ENCODE results near the gene KCNH5. TPM values are rescaled to one million over a fixed set of nuclear protein-coding genes. Genes with fewer than 3 reads are reported as not detected.

Gene KCNH5
- total RNA-seq, 1 donor from 2014 or later: not detected

DNA sequence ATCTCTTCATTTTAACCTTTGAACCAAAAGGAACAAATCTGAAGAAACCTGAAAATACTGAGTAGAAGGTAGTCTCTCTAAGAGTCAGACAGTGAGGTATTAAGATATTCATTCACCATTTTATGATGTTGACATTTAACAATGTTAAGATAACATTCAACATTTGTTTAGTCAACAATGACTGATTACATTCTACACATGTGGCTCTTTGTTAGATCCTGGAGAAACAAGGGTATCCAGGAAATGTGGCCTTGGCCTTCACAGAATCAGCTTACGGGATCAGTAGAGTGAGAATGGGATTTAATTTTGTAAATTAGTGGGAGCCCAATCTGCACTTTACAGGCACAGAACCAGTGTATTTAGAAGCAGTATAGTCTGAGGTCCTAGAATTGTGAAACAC lies 355.5 kb downstream of the KCNH5 start:
- intact Hi-C loops (cut with micrococcal nuclease): no loop called here
- POLR2A ChIA-PET: no interaction called here
- H3K27ac Mint-ChIP-seq: no peak overlapping the region
- ATAC-seq (ENCODE audit: low read depth) (no peak), DNase-seq (no peak)
- H3K9me3 Mint-ChIP-seq: peaks cover 8% of the 10 kb centered on the region
- H3K4me1 Mint-ChIP-seq: no peaks in the 10 kb centered on the region
- TF ChIP-seq, protein P1, sequence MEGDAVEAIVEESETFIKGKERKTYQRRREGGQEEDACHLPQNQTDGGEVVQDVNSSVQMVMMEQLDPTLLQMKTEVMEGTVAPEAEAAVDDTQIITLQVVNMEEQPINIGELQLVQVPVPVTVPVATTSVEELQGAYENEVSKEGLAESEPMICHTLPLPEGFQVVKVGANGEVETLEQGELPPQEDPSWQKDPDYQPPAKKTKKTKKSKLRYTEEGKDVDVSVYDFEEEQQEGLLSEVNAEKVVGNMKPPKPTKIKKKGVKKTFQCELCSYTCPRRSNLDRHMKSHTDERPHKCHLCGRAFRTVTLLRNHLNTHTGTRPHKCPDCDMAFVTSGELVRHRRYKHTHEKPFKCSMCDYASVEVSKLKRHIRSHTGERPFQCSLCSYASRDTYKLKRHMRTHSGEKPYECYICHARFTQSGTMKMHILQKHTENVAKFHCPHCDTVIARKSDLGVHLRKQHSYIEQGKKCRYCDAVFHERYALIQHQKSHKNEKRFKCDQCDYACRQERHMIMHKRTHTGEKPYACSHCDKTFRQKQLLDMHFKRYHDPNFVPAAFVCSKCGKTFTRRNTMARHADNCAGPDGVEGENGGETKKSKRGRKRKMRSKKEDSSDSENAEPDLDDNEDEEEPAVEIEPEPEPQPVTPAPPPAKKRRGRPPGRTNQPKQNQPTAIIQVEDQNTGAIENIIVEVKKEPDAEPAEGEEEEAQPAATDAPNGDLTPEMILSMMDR (IDR thresholded peaks at IDR 0.05): no peak
- no peaks in the 10 kb centered on the region for H3K27me3 Mint-ChIP-seq
- H3K4me3 Mint-ChIP-seq: no peak overlapping the region
- no peaks in the 10 kb centered on the region for H3K36me3 Mint-ChIP-seq (ENCODE audit: low read depth)
- CTCF ChIA-PET: no interaction called here

DNA sequence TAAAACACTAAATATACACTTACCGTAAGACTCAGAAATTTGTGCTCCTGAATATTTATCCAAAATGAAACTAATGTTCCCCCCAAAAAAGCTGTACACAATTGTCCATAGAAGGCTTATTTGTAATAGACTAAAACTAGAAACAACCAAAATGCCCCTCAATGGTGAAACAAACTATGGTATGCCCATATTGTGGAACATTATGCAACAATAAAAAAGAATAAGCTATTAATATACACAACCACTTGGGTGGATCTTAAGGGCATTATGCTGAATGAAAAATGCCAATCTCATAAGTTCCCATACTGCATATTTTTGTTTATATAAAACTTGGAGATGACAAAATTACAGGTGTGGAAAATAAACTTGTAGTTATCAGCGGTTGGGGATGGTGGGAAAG lies 357.4 kb downstream of the KCNH5 start:
- TF ChIP-seq, protein P1 (IDR thresholded peaks at IDR 0.05): no peak
- CTCF ChIA-PET: no interaction called here
- H3K4me3 Mint-ChIP-seq: no peak overlapping the region

DNA sequence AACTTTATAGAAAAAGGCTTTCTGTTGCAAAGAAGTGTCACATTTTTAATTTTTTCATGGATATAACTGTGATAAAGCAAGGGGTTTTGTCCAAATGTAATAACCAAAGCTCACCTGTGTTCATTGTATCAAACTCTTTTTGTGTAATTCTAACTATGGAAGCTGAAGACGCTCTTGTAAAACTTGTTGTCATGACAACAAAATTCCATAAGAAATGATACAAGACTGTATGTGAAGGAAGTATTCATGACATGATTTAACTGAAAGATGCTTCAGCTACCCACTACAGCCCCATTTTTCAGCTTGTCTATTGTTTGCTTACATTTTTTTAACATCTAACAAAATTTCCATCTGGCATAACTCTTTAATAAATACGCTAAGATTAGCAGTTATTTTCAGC lies 360.9 kb downstream of the KCNH5 start:
- H3K4me3 Mint-ChIP-seq: no peak overlapping the region
- CTCF ChIA-PET: no interaction called here
- no peaks in the 10 kb centered on the region for H3K4me1 Mint-ChIP-seq
- H3K36me3 Mint-ChIP-seq (ENCODE audit: low read depth): no peaks in the 10 kb centered on the region
- H3K27ac Mint-ChIP-seq: no peak overlapping the region
- H3K27me3 Mint-ChIP-seq: no peaks in the 10 kb centered on the region
- intact Hi-C loops (cut with micrococcal nuclease): no loop called here
- POLR2A ChIA-PET: no interaction called here
- TF ChIP-seq, protein P1 (IDR thresholded peaks at IDR 0.05): no peak
- ATAC-seq (ENCODE audit: low read depth) (no peak), DNase-seq (no peak)
- H3K9me3 Mint-ChIP-seq: peaks cover 7% of the 10 kb centered on the region

More for the DNA sequence above, 357.4 kb downstream of the KCNH5 start:
- intact Hi-C loops (cut with micrococcal nuclease): no loop called here
- H3K27ac Mint-ChIP-seq: no peak overlapping the region
- DNase-seq: no peak
- H3K9me3 Mint-ChIP-seq: peaks cover 8% of the 10 kb centered on the region
- no peak for ATAC-seq (ENCODE audit: low read depth)
- H3K4me1 Mint-ChIP-seq: no peaks in the 10 kb centered on the region
- no peaks in the 10 kb centered on the region for H3K27me3 Mint-ChIP-seq
- no peaks in the 10 kb centered on the region for H3K36me3 Mint-ChIP-seq (ENCODE audit: low read depth)
- POLR2A ChIA-PET: no interaction called here

DNA sequence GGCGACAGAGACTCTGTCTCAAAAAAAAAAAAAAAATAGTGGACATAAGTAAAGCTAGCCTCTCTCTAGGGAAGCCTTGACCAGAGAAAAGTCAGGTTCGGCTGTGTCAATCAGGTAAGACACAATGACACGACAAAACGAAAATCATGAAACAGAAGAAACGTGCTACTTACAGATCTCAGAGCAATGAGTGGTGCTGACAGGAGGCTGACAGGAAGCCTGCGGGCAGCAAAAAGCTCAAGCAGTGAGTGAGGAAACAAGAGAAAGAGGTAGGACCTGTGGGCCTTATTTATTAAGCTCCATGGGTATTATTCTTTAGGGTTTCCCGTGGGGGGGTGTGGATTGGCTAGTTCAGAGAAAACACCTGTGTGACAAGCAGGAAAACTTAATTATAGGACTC lies 363.1 kb downstream of the KCNH5 start:
- DNase-seq: no peak
- TF ChIP-seq, protein P1 (IDR thresholded peaks at IDR 0.05): no peak
- no peak overlapping the region for H3K4me3 Mint-ChIP-seq
- no peak for ATAC-seq (ENCODE audit: low read depth)
- no peak overlapping the region for H3K27ac Mint-ChIP-seq
- no peaks in the 10 kb centered on the region for H3K4me1 Mint-ChIP-seq
- intact Hi-C loops (cut with micrococcal nuclease): no loop called here
- POLR2A ChIA-PET: no interaction called here
- H3K9me3 Mint-ChIP-seq: peaks cover 2% of the 10 kb centered on the region
- no peaks in the 10 kb centered on the region for H3K27me3 Mint-ChIP-seq
- CTCF ChIA-PET: no interaction called here
- no peaks in the 10 kb centered on the region for H3K36me3 Mint-ChIP-seq (ENCODE audit: low read depth)

DNA sequence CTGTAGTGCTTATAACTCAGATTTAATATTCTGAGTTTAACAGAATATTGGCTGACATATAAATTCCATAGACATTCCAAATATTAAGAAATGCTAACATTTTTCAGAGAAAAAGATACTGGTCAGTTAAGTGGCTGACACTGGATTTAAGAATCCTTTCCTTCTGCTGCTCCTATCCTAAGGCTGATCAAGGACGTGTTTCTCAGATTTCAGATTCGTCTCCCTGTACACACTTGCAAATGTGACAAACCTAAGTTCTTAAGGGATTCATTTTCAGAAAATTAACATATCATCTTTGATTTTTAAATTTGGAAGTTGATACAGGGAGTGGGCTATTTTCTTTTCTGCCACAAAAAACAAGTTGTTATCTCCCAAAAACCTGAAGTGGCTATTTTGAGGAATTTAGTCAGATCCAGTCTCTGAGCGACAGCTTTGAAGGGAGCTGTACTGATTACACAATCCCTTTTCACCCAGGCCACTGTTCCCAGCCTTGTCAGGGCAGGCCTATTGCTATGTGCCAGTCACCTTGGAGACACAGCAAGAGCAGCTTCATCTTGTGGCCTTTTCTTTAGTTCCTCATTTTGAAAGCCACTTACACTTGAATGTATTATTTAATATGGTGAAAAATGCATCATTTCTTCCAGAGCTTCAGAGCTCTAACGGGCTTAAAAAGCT lies 370.6 kb downstream of the KCNH5 start:
- Mint-ChIP-seq H3K27ac (no peak overlapping the region), H3K4me1 (no peaks in the 10 kb centered on the region), H3K36me3 (ENCODE audit: low read depth) (no peaks in the 10 kb centered on the region), H3K27me3 (no peaks in the 10 kb centered on the region), H3K4me3 (no peak overlapping the region), H3K9me3 (no peaks in the 10 kb centered on the region)
- CTCF ChIA-PET: no interaction called here
- DNase-seq: no peak
- TF ChIP-seq, protein P1 (IDR thresholded peaks at IDR 0.05): no peak
- POLR2A ChIA-PET: no interaction called here
- intact Hi-C loops (cut with micrococcal nuclease): no loop called here
- ATAC-seq (ENCODE audit: low read depth): no peak
